Stimulated activated naive CD8-positive, alpha-beta T cell treated with anti-CD3 and anti-CD28 coated beads, Interleukin-15, Interleukin-2, amounts not matched to agents 100 ng/mL and 50 ng/mL, for 24 hours (primary cell): Measurements from ENCODE around the gene IL1RAPL1.

Experiments used
- H3K27ac Mint-ChIP-seq: one replicate; pipeline ENCODE4 v1.8.0; 2021; ENCODE audit warnings: mild to moderate bottlenecking, mixed read lengths
- H3K27me3 Mint-ChIP-seq: one replicate; pipeline ENCODE4 v1.8.0; 2021; ENCODE audit warnings: mixed read lengths
- H3K36me3 Mint-ChIP-seq: one replicate; pipeline ENCODE4 v1.8.0; 2021; ENCODE audit warnings: low read depth, mixed read lengths
- H3K4me1 Mint-ChIP-seq: one replicate; pipeline ENCODE4 v1.8.0; 2021; ENCODE audit warnings: low read depth, mixed read lengths
- H3K4me3 Mint-ChIP-seq: one replicate; pipeline ENCODE4 v1.8.0; 2021; ENCODE audit warnings: mild to moderate bottlenecking, mixed read lengths
- H3K9me3 Mint-ChIP-seq: one replicate; pipeline ENCODE4 v1.8.0; 2021; ENCODE audit warnings: mixed read lengths

IL1RAPL1 gene

GRCh38 chrX:28901637-28902036 is 314.4 kb downstream of the IL1RAPL1 start:
- Mint-ChIP-seq H3K27ac (no peak overlapping the region), H3K4me1 (no peaks in the 10 kb centered on the region), H3K9me3 (peaks cover 7% of the 10 kb centered on the region), H3K27me3 (no peaks in the 10 kb centered on the region), H3K36me3 (no peaks in the 10 kb centered on the region), H3K4me3 (no peak overlapping the region)

GRCh38 chrX:28910487-28910886 is 323.2 kb downstream of the IL1RAPL1 start:
- Mint-ChIP-seq H3K4me1 (no peaks in the 10 kb centered on the region), H3K27ac (no peak overlapping the region), H3K9me3 (peaks cover 7% of the 10 kb centered on the region), H3K27me3 (no peaks in the 10 kb centered on the region), H3K4me3 (no peak overlapping the region), H3K36me3 (no peaks in the 10 kb centered on the region)

GRCh38 chrX:28920153-28920943 is 333.1 kb downstream of the IL1RAPL1 start:
- Mint-ChIP-seq H3K27ac (no peak overlapping the region), H3K36me3 (no peaks in the 10 kb centered on the region)

GRCh38 chrX:28922106-28922505 is 334.9 kb downstream of the IL1RAPL1 start:
- no peak overlapping the region for H3K4me3 Mint-ChIP-seq
- no peaks in the 10 kb centered on the region for H3K36me3 Mint-ChIP-seq
- H3K9me3 Mint-ChIP-seq = peaks cover under 1% of the 10 kb centered on the region
- no peaks in the 10 kb centered on the region for H3K27me3 Mint-ChIP-seq
- no peaks in the 10 kb centered on the region for H3K4me1 Mint-ChIP-seq
- no peak overlapping the region for H3K27ac Mint-ChIP-seq

More at GRCh38 chrX:28920153-28920943, 333.1 kb downstream of the IL1RAPL1 start:
- Mint-ChIP-seq H3K4me1 (no peaks in the 10 kb centered on the region), H3K4me3 (no peak overlapping the region), H3K27me3 (no peaks in the 10 kb centered on the region), H3K9me3 (no peaks in the 10 kb centered on the region)

GRCh38 chrX:28946846-28947245 is 359.6 kb downstream of the IL1RAPL1 start:
- Mint-ChIP-seq H3K27me3 (no peaks in the 10 kb centered on the region), H3K9me3 (no peaks in the 10 kb centered on the region), H3K4me3 (no peak overlapping the region), H3K27ac (no peak overlapping the region), H3K36me3 (no peaks in the 10 kb centered on the region), H3K4me1 (no peaks in the 10 kb centered on the region)

GRCh38 chrX:28960063-28960462 is 372.8 kb downstream of the IL1RAPL1 start:
- Mint-ChIP-seq H3K4me1 (no peaks in the 10 kb centered on the region), H3K36me3 (no peaks in the 10 kb centered on the region), H3K4me3 (no peak overlapping the region), H3K27me3 (no peaks in the 10 kb centered on the region), H3K27ac (no peak overlapping the region), H3K9me3 (peaks cover 5% of the 10 kb centered on the region)

GRCh38 chrX:28966331-28966730 is 379.1 kb downstream of the IL1RAPL1 start:
- H3K27ac Mint-ChIP-seq = no peak overlapping the region
- H3K36me3 Mint-ChIP-seq = no peaks in the 10 kb centered on the region
- H3K27me3 Mint-ChIP-seq = no peaks in the 10 kb centered on the region
- H3K4me3 Mint-ChIP-seq = no peak overlapping the region
- no peaks in the 10 kb centered on the region for H3K9me3 Mint-ChIP-seq
- H3K4me1 Mint-ChIP-seq = no peaks in the 10 kb centered on the region

- Mint-ChIP-seq H3K9me3 (peaks cover 5% of the 10 kb centered on the region), H3K4me3 (no peak overlapping the region), H3K27me3 (no peaks in the 10 kb centered on the region), H3K27ac (no peak overlapping the region), H3K36me3 (no peaks in the 10 kb centered on the region), H3K4me1 (no peaks in the 10 kb centered on the region)
Observed at GRCh38 chrX:28969126-28969525, 381.9 kb downstream of the IL1RAPL1 start.

- H3K9me3 Mint-ChIP-seq = peaks cover 10% of the 10 kb centered on the region
- no peak overlapping the region for H3K27ac Mint-ChIP-seq
- no peak overlapping the region for H3K4me3 Mint-ChIP-seq
- no peaks in the 10 kb centered on the region for H3K4me1 Mint-ChIP-seq
- H3K27me3 Mint-ChIP-seq = no peaks in the 10 kb centered on the region
- no peaks in the 10 kb centered on the region for H3K36me3 Mint-ChIP-seq
Observed at GRCh38 chrX:28979877-28980276, 392.6 kb downstream of the IL1RAPL1 start.

GRCh38 chrX:28981952-28982351 is 394.7 kb downstream of the IL1RAPL1 start:
- peaks cover 10% of the 10 kb centered on the region for H3K9me3 Mint-ChIP-seq
- no peak overlapping the region for H3K4me3 Mint-ChIP-seq
- H3K27me3 Mint-ChIP-seq = no peaks in the 10 kb centered on the region
- no peaks in the 10 kb centered on the region for H3K36me3 Mint-ChIP-seq
- no peaks in the 10 kb centered on the region for H3K4me1 Mint-ChIP-seq
- no peak overlapping the region for H3K27ac Mint-ChIP-seq

- Mint-ChIP-seq H3K27ac (no peak overlapping the region), H3K36me3 (no peaks in the 10 kb centered on the region), H3K4me3 (no peak overlapping the region), H3K4me1 (no peaks in the 10 kb centered on the region), H3K27me3 (no peaks in the 10 kb centered on the region), H3K9me3 (peaks cover 4% of the 10 kb centered on the region)
Observed at GRCh38 chrX:28988246-28988645, 401.0 kb downstream of the IL1RAPL1 start.

- H3K27me3 Mint-ChIP-seq = no peaks in the 10 kb centered on the region
- H3K36me3 Mint-ChIP-seq = no peaks in the 10 kb centered on the region
- no peak overlapping the region for H3K4me3 Mint-ChIP-seq
- H3K27ac Mint-ChIP-seq = no peak overlapping the region
- H3K9me3 Mint-ChIP-seq = no peaks in the 10 kb centered on the region
- no peaks in the 10 kb centered on the region for H3K4me1 Mint-ChIP-seq
Observed at GRCh38 chrX:28997706-28998463, 410.6 kb downstream of the IL1RAPL1 start.

- Mint-ChIP-seq H3K4me3 (no peak overlapping the region), H3K4me1 (no peaks in the 10 kb centered on the region), H3K27me3 (no peaks in the 10 kb centered on the region), H3K9me3 (no peaks in the 10 kb centered on the region), H3K36me3 (no peaks in the 10 kb centered on the region), H3K27ac (no peak overlapping the region)
Observed at GRCh38 chrX:28998609-28999135, 411.4 kb downstream of the IL1RAPL1 start.

GRCh38 chrX:29012867-29013266 is 425.6 kb downstream of the IL1RAPL1 start:
- H3K4me3 Mint-ChIP-seq = no peak overlapping the region
- no peaks in the 10 kb centered on the region for H3K4me1 Mint-ChIP-seq
- H3K9me3 Mint-ChIP-seq = no peaks in the 10 kb centered on the region
- H3K36me3 Mint-ChIP-seq = no peaks in the 10 kb centered on the region
- no peaks in the 10 kb centered on the region for H3K27me3 Mint-ChIP-seq
- H3K27ac Mint-ChIP-seq = no peak overlapping the region

- H3K27me3 Mint-ChIP-seq = no peaks in the 10 kb centered on the region
- no peak overlapping the region for H3K27ac Mint-ChIP-seq
- no peaks in the 10 kb centered on the region for H3K36me3 Mint-ChIP-seq
- no peak overlapping the region for H3K4me3 Mint-ChIP-seq
- H3K4me1 Mint-ChIP-seq = no peaks in the 10 kb centered on the region
- peaks cover 3% of the 10 kb centered on the region for H3K9me3 Mint-ChIP-seq
Observed at GRCh38 chrX:29023207-29023606, 436.0 kb downstream of the IL1RAPL1 start.
